ENCODE results near the gene SEMG2.

The SEMG2 gene

GRCh38 chr20:45181639-45182038, 39.5 kb upstream of the SEMG2 start:
- no peak for TF ChIP-seq CTCF (IDR thresholded peaks at IDR 0.05; ENCODE audit: low read depth, low read length, missing control alignments)
- DNase-seq (ENCODE audit: low read depth), result peak; percentile 48
- in situ Hi-C loops (cut with HindIII; ENCODE audit: low sequenced_read_pairs), result no loop called here
- H3K4me3 ChIP-seq (ENCODE audit: low read depth, low read length), result no peak overlapping the region

DNA sequence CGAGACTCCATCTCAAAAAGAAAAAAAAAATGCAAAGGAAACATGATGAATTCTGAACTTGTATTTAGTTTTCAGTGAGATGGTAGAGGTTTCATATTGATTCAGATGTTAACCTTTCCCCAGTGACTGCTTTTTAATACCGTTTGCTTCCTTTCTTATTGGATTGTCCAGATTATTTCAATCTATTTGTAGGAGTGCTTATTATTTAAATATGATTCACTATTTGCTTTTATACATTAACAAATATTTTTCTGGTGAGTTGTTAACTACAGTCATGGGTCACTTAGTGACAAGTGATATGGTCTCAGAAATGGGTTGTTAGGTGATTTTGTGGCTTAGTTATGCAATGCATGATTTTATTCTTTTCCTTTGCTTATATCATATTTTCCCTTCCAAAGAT, 38.1 kb upstream of the SEMG2 start:
- TF ChIP-seq CTCF (IDR thresholded peaks at IDR 0.05; ENCODE audit: low read depth, low read length, missing control alignments), result no peak

GRCh38 chr20:45187693-45188092, 33.5 kb upstream of the SEMG2 start:
- in situ Hi-C loops (cut with HindIII; ENCODE audit: low sequenced_read_pairs), result no loop called here
- no peak for TF ChIP-seq CTCF (IDR thresholded peaks at IDR 0.05; ENCODE audit: low read depth, low read length, missing control alignments)
- no peak for DNase-seq (ENCODE audit: low read depth)
- H3K4me3 ChIP-seq (ENCODE audit: low read depth, low read length), result no peak overlapping the region

More for the DNA sequence above, 38.1 kb upstream of the SEMG2 start:
- no peak overlapping the region for H3K4me3 ChIP-seq (ENCODE audit: low read depth, low read length)
- in situ Hi-C loops (cut with HindIII; ENCODE audit: low sequenced_read_pairs), result no loop called here
- DNase-seq (ENCODE audit: low read depth), result no peak

GRCh38 chr20:45189067-45189609, 32.0 kb upstream of the SEMG2 start:
- TF ChIP-seq CTCF (IDR thresholded peaks at IDR 0.05; ENCODE audit: low read depth, low read length, missing control alignments), result no peak
- H3K4me3 ChIP-seq (ENCODE audit: low read depth, low read length), result no peak overlapping the region
- in situ Hi-C loops (cut with HindIII; ENCODE audit: low sequenced_read_pairs), result no loop called here
- no peak for DNase-seq (ENCODE audit: low read depth)

- no peak overlapping the region for H3K4me3 ChIP-seq (ENCODE audit: low read depth, low read length)
- DNase-seq (ENCODE audit: low read depth), result no peak
- in situ Hi-C loops (cut with HindIII; ENCODE audit: low sequenced_read_pairs), result no loop called here
- TF ChIP-seq CTCF (IDR thresholded peaks at IDR 0.05; ENCODE audit: low read depth, low read length, missing control alignments), result no peak
Measured at GRCh38 chr20:45189861-45190260, 31.3 kb upstream of the SEMG2 start.

- in situ Hi-C loops (cut with HindIII; ENCODE audit: low sequenced_read_pairs), result no loop called here
- TF ChIP-seq CTCF (IDR thresholded peaks at IDR 0.05; ENCODE audit: low read depth, low read length, missing control alignments), result no peak
Measured at GRCh38 chr20:45191926-45192325, 29.2 kb upstream of the SEMG2 start.

GRCh38 chr20:45193331-45193730, 27.8 kb upstream of the SEMG2 start:
- H3K4me3 ChIP-seq (ENCODE audit: low read depth, low read length), result no peak overlapping the region
- in situ Hi-C loops (cut with HindIII; ENCODE audit: low sequenced_read_pairs), result no loop called here
- no peak for TF ChIP-seq CTCF (IDR thresholded peaks at IDR 0.05; ENCODE audit: low read depth, low read length, missing control alignments)
- DNase-seq (ENCODE audit: low read depth), result no peak

More at GRCh38 chr20:45191926-45192325, 29.2 kb upstream of the SEMG2 start:
- H3K4me3 ChIP-seq (ENCODE audit: low read depth, low read length), result no peak overlapping the region
- no peak for DNase-seq (ENCODE audit: low read depth)

Measured in astrocyte of the cerebellum (primary cell).